HepG2 (cell line): ENCODE measurements around the gene CPNE2.

ENCODE experiments used
- NCOA2 ChIP-seq: sonication (generic); formaldehyde crosslinking; IDR thresholded peaks from 2 replicates; pipeline ENCODE4 v1.8.0; 2022; ENCODE audit warnings: inconsistent platforms
- RXRB ChIP-seq: IDR thresholded peaks from 2 replicates; pipeline ENCODE4 v1.6.1; 2016; ENCODE audit warnings: borderline replicate concordance, missing genetic modification reagents, missing compliant biosample characterization
- ZNF441 ChIP-seq: sonication (generic); formaldehyde crosslinking; IDR thresholded peaks from 2 replicates; pipeline ENCODE4 v1.7.0; 2021; ENCODE audit warnings: missing genetic modification reagents, borderline replicate concordance

DNA sequence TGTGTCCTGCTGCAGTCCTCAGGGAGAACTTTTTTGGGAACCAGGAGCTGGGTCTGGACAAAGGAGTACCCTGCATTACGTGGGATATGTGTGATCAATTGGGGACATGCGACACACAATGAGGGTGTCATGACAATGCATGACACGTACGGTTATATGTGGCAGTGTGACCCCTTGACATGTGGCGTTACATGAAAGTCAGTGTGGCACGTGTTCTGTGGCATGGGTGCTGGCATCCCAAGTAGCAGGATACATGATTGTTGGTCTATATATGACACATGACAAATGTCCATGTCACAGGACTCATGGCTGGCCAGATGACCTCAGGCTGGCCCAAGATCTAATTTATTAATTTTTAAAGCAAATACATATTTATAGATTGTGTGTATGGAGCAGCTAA is 9.7 kb upstream of the CPNE2 start:
- TF ChIP-seq NCOA2 (no peak), RXRB (no peak), ZNF441 (no peak)
